HG02798 (cell line): ENCODE data around the gene GRK2.

Experiments used
- ATAC-seq: cut with Tn5 transposase; IDR thresholded peaks from one replicate; pipeline ENCODE4 v1.9.1; 2021; ENCODE audit warnings: mild to moderate bottlenecking; ENCODE audit not compliant: unreplicated experiment, poor library complexity

Gene GRK2

GRCh38 chr11:67280788-67281551, 14.7 kb downstream of the GRK2 start:
- ATAC-seq: no peak

GRCh38 chr11:67281552-67282150, 15.4 kb downstream of the GRK2 start:
- ATAC-seq: no peak

GRCh38 chr11:67282155-67282875, 16.0 kb downstream of the GRK2 start:
- ATAC-seq: no peak

- ATAC-seq: no peak
Observed at GRCh38 chr11:67282876-67283371, 16.7 kb downstream of the GRK2 start.

- ATAC-seq: no peak
Observed at GRCh38 chr11:67283481-67283963, 17.2 kb downstream of the GRK2 start.

GRCh38 chr11:67284811-67285540, 18.7 kb downstream of the GRK2 start:
- no peak for ATAC-seq

GRCh38 chr11:67285541-67286498, 19.5 kb downstream of the GRK2 start:
- no peak for ATAC-seq

GRCh38 chr11:67286621-67287333, 20.5 kb downstream of the GRK2 start:
- no peak for ATAC-seq

- ATAC-seq: no peak
Observed at GRCh38 chr11:67287355-67288197, 21.3 kb downstream of the GRK2 start.

GRCh38 chr11:67288198-67288451, 21.9 kb downstream of the GRK2 start:
- no peak for ATAC-seq

- peak; percentile 73 for ATAC-seq
Observed at GRCh38 chr11:67288452-67289225, 22.4 kb downstream of the GRK2 start.

- ATAC-seq: no peak
Observed at GRCh38 chr11:67289226-67289650, 23.0 kb downstream of the GRK2 start, which contains the start of gene ANKRD13D. Gene ANKRD13D (plus strand): TSS chr11:67289303. CDS start chr11:67289461, 158 bp downstream.

- ATAC-seq: no peak
Observed at GRCh38 chr11:67289651-67290479, 23.6 kb downstream of the GRK2 start.

GRCh38 chr11:67290801-67291200, 24.5 kb downstream of the GRK2 start:
- no peak for ATAC-seq

- ATAC-seq: no peak
Observed at GRCh38 chr11:67291481-67292381, 25.5 kb downstream of the GRK2 start.
